Thymus (tissue), 11 donors: ENCODE measurements around the gene CIAO2B. TPM values are rescaled to one million over a fixed set of nuclear protein-coding genes. Genes with fewer than 3 reads are reported as not detected.
"Not testable (repeated sequence)": the region's sequence is repeated elsewhere in the genome, so short reads cannot be mapped to it uniquely, and the experiment has no call there.

Experiments
- DNase-seq, 9 donors: peaks; one replicate each; pipeline ENCODE4 v3.0.0-alpha.2; 2013; ENCODE audit warnings: low spot score in 9 of 9, low read depth in 6 of 9, missing footprints in 1 of 9
- H3K27ac ChIP-seq, 2 donors: one replicate each; pipeline ENCODE4 v1.5.1; 2013; ENCODE audit warnings: control low read depth in 1 of 2, low read depth in 1 of 2, low read length in 1 of 2, mild to moderate bottlenecking in 1 of 2, moderate library complexity in 1 of 2
- H3K27me3 ChIP-seq, 2 donors: one replicate each; pipeline ENCODE4 v1.5.1; 2013; ENCODE audit warnings: low read length in 1 of 2; ENCODE audit not compliant: control insufficient read depth in 2 of 2, insufficient read depth in 1 of 2
- H3K36me3 ChIP-seq, 2 donors: one replicate each; pipeline ENCODE4 v1.5.1; 2013; ENCODE audit warnings: low read length in 1 of 2, mild to moderate bottlenecking in 1 of 2, moderate library complexity in 1 of 2; ENCODE audit not compliant: control insufficient read depth in 2 of 2, insufficient read depth in 2 of 2
- H3K4me1 ChIP-seq, 2 donors: one replicate each; pipeline ENCODE4 v1.5.1; 2013; ENCODE audit warnings: low read length in 2 of 2; ENCODE audit not compliant: control insufficient read depth in 2 of 2, insufficient read depth in 2 of 2
- H3K4me3 ChIP-seq, 2 donors: one replicate each; pipeline ENCODE4 v1.5.1; 2013; ENCODE audit warnings: low read length in 2 of 2, control low read depth in 1 of 2, mild to moderate bottlenecking in 1 of 2
- H3K9me3 ChIP-seq, 2 donors: one replicate each; pipeline ENCODE4 v1.5.1; 2013; ENCODE audit warnings: low read length in 1 of 2, mild to moderate bottlenecking in 1 of 2; ENCODE audit not compliant: control insufficient read depth in 2 of 2, insufficient read depth in 1 of 2
- WGBS: extraction: QIAGEN DNeasy Blood & Tissue Kit; methylation state at CpG from one replicate; pipeline ENCODE4 v1.1.7; 2013; 5-methylcytosine and 5-hydroxymethylcytosine counted together
- polyA plus RNA-seq: library from polyadenylated mRNA; stranded (reverse); fragments of 200-250 nt; gene quantifications from one replicate; pipeline ENCODE4 v1.2.3, GENCODE V29; 2013
- total RNA-seq: library from RNA; stranded (reverse); fragments of 120-200 nt; gene quantifications from one replicate; pipeline ENCODE4 v1.2.4, GENCODE V29; 2013
- donor health status: healthy.

The CIAO2B gene
- total and polyA plus RNA-seq, 2 donors = 118 to 141 TPM

DNA sequence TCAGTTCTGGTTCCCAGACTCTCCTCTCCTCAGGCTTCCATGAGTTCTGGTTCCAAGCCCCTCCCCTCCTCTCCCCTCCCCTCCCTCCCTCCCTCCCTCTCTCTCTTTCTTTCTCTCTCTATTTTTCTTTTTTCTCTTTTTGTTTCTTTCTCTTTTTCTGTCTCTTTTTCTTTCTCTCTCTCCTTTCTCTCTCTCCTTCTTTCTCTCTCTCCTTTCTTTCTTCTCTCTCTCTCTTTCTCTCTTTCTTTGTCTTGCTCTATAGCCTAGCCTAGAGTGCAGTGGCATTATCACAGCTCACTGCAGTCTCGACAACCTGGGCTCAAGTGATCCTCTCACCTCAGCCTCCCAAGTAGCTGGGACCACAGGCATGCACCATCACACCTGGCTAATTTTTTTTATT, 26.1 kb upstream of the CIAO2B start:
- WGBS = 98% methylated on average over 1 of the region's 1 CpG
- H3K9me3 ChIP-seq = no peaks in the 10 kb centered on the region

GRCh38 chr16:66959704-66960161, 25.5 kb upstream of the CIAO2B start:
- Histone ChIP-seq H3K27me3 (peaks cover 0 to 9% of the 10 kb centered on the region in 2 donors), H3K27ac (no peak overlapping the region), H3K4me1 (peaks cover 0 to 5% of the 10 kb centered on the region in 2 donors), H3K36me3 (no peaks in the 10 kb centered on the region), H3K9me3 (no peaks in the 10 kb centered on the region), H3K4me3 (no peak overlapping the region)
- no peak for DNase-seq
- WGBS = 77% methylated on average over 5 of the region's 5 CpGs

More for the DNA sequence above, 26.1 kb upstream of the CIAO2B start:
- no peaks in the 10 kb centered on the region for H3K36me3 ChIP-seq
- H3K27ac ChIP-seq = no peak overlapping the region
- peaks cover 0 to 5% of the 10 kb centered on the region in 2 donors for H3K4me1 ChIP-seq
- no peak for DNase-seq
- H3K27me3 ChIP-seq = peaks cover 0 to 14% of the 10 kb centered on the region in 2 donors
- H3K4me3 ChIP-seq = no peak overlapping the region

DNA sequence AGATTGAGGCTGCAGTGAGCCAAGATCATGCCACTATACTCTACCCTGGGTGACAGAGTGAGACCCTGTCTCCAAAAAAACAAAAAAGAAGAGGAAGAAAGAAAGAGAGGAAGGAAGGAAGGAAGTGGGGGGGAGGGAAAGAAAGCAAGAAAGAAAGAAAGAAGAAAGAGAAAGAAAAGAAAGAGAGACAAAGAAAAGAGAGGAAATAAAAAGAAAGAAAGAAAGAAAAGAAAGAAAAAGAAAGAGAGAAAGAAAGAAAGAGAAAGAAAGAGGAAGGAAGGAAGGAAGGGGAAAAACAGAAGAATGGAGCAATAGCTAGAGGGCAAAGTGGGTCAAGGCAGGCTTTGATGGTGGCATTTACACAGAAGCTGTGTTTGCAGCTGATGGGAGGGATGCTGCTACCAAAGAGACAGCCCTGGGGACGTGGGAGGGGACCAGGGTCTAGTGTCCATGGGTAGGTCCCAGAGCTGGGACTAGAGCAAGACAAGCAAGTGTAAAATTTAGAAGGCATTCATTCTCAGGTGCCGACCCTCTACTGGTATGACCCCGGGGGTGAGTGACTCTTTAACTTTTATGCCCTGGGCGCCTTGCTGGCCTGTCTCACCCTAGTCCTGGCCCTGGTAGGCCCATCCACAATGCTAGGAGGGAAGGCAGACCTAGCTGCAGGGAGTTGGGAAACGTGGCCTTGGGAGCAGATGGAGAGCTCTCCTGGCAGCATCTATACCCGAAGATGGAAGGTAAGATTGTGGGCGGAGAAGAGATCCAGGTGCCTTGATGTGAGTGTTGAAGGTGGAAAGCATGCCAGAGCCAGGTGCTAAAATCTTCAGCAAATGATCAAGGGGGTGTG, 24.9 kb upstream of the CIAO2B start:
- H3K27ac ChIP-seq = no peak overlapping the region
- WGBS = 86% methylated on average over 7 of the region's 7 CpGs
- DNase-seq = no peak
- H3K36me3 ChIP-seq = no peaks in the 10 kb centered on the region
- peaks cover 0 to 8% of the 10 kb centered on the region in 2 donors for H3K27me3 ChIP-seq
- no peaks in the 10 kb centered on the region for H3K9me3 ChIP-seq
- H3K4me3 ChIP-seq = no peak overlapping the region
- peaks cover 0 to 5% of the 10 kb centered on the region in 2 donors for H3K4me1 ChIP-seq

DNA sequence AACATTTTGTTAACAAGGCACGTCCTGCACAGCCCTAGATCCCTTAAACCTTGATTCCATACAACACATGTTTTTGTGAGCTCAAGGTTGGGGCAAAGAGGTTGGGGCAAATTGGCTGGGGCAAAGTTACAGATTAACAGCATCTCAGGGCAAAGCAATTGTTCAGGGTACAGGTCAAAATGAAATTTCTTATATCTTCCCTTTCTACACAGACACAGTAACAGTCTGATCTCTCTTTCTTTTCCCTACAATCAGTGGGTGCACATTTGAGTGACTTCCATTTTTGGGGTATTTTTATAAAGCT, 21.9 kb upstream of the CIAO2B start:
- 95% methylated on average over 1 of the region's 1 CpG for WGBS
- DNase-seq, H3K4me1 ChIP-seq, H3K36me3 ChIP-seq, H3K4me3 ChIP-seq, H3K9me3 ChIP-seq, H3K27ac ChIP-seq: not testable (repeated sequence)
- H3K27me3 ChIP-seq = peaks cover 10 to 32% of the 10 kb centered on the region in 2 donors

DNA sequence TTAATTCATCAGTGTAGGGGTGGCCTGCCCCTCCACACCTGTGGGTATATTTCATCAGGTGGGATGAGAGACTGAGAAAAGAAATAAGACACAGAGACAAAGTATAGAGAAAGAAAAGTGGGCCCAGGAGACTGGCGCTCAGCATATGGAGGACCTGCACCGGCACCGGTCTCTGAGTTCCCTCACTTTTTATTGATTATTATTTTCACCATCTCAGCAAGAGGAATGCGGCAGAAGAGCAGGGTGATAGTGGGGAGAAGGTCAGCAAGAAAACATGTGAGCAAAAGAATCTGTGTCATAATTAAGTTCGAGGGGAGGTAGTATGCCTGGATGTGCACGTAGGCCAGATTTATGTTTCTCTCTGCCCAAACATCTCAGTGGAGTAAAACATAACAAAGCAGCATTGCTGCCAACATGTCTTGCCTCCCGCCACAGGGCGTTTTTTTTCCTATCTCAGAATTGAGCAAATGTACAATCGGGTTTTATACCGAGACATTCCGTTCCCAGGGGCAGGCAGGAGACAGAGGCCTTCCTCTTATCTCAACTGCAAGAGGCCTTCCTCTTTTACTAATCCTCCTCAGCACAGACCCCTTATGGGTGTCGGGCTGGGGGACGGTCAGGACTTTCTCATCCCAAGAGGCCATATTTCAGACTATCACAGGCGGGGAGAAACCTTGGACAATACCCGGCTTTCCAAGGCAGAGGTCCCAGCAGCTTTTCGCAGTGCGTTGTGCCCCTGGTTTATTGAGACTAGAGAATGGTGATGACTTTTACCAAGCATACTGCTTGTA, 21.4 kb upstream of the CIAO2B start:
- not testable (repeated sequence) for DNase-seq, H3K4me3 ChIP-seq, H3K27ac ChIP-seq, H3K9me3 ChIP-seq, H3K4me1 ChIP-seq, H3K36me3 ChIP-seq
- 93% methylated on average over 17 of the region's 17 CpGs for WGBS
- H3K27me3 ChIP-seq = peaks cover 10 to 38% of the 10 kb centered on the region in 2 donors

DNA sequence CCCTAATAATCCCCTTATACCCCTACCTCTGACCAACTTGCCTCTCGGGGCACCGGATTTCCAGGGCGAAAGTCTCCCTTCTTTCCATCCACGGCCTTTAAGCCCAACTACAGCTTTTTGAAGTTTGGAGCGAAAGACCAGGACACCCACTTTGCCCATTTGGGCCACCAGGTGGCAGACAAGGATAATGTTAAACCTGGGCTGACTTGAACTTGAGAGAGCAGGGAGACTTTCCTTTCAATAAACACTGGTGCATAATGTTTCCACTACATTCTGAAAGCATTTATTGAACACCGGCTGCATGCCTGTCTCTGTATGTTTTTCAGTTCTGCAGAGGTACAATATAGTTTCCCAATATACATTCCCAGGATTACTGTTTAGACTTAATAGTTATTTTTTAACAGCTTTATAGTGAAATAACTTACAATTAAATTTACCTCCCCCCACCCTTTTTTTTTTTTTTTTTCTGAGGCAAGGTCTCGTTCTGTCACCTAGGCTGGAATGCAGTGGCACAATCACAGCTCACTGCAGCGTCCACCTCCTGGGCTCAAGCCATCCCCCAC, 20.0 kb upstream of the CIAO2B start:
- Histone ChIP-seq H3K27ac (no peak overlapping the region), H3K36me3 (no peaks in the 10 kb centered on the region), H3K9me3 (no peaks in the 10 kb centered on the region), H3K4me1 (no peaks in the 10 kb centered on the region), H3K27me3 (peaks cover 19 to 49% of the 10 kb centered on the region in 2 donors), H3K4me3 (no peak overlapping the region)
- peak in 8 of 9 donors; percentile 52 to 83 (median 59) for DNase-seq
- 26% methylated on average over 8 of the region's 8 CpGs for WGBS

DNA sequence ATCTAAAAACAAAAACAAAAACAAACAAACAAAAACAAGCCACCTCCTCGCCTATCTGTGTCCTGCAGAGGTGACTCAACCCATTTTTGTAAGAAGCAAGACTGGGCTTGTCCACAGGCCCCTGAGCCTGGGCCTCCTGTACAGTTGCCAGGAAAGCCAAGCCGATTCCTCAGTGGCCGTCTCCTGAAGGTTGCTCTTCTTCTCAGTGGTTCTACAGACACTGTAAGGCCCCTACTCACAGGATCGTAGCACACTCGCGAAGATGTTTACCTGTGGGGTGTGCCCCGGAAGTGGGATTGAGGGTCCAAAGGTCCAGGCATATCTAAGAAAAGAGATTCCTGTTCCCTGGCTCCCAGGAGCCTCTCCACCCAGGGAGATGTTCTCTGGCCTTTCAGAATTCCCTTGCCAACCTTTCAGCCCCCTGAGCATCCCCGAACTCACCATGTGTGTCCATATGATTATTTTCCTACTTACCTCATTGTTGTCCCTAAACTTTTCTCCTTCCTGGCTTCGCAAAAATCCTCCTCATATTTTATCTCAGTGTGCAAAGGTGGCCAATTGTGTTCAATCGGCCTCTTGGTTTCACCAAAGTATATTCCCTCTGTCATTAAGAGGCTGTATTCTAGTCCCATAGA, 19.4 kb upstream of the CIAO2B start:
- Histone ChIP-seq H3K4me3 (no peak overlapping the region), H3K9me3 (no peaks in the 10 kb centered on the region), H3K4me1 (no peaks in the 10 kb centered on the region), H3K27me3 (peaks cover 25 to 55% of the 10 kb centered on the region in 2 donors), H3K36me3 (no peaks in the 10 kb centered on the region), H3K27ac (no peak overlapping the region)
- no peak for DNase-seq
- WGBS = 88% methylated on average over 10 of the region's 10 CpGs

DNA sequence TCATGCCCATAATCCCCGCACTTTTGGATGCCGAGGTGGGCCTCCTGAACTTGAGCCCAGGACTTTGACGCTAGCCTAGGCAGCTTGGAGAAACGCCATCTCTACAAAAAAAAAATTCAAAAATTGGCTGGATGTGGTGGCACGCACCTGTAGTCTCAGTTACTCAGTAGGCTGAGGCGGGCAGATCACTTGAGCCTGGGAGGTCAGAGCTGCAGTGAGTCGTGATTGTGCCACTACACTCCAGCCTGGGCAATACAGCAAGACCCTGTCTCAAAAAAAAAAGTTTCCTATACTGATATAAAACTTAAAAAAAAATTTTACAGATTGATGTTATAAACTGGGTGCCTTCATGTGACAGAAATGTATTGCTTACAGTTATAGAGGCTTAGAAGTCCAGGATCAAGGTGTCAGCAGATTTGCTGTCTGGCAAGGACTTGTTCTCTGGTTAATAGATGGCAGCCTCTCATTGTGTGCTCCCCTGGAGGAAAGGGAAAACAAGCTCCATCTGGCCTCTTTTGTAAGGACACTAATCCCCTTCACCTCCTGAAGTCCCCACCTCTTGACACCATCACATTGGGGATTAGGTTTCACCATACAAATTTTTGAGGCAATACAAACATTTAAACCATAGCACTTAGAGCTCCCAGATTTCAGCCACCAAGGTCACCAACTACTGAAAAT, 18.4 kb upstream of the CIAO2B start:
- 93% methylated on average over 7 of the region's 7 CpGs for WGBS
- H3K9me3 ChIP-seq = no peaks in the 10 kb centered on the region
- no peak for DNase-seq

More for the DNA sequence above, 18.4 kb upstream of the CIAO2B start:
- Histone ChIP-seq H3K4me3 (no peak overlapping the region), H3K36me3 (no peaks in the 10 kb centered on the region), H3K27me3 (peaks cover 29 to 60% of the 10 kb centered on the region in 2 donors), H3K4me1 (peaks cover 0 to 10% of the 10 kb centered on the region in 2 donors), H3K27ac (no peak overlapping the region)
